GM19238 (cell line): Measurements from ENCODE around the gene UPK3BL2.
"Not testable (repeated sequence)": the region's sequence is repeated elsewhere in the genome, so short reads cannot be mapped to it uniquely, and the experiment has no call there.

ENCODE experiments used
- DNase-seq: peaks from one replicate; pipeline ENCODE4 v3.0.0; 2011; ENCODE audit warnings: low spot score; ENCODE audit not compliant: insufficient read length

The UPK3BL2 gene

DNA sequence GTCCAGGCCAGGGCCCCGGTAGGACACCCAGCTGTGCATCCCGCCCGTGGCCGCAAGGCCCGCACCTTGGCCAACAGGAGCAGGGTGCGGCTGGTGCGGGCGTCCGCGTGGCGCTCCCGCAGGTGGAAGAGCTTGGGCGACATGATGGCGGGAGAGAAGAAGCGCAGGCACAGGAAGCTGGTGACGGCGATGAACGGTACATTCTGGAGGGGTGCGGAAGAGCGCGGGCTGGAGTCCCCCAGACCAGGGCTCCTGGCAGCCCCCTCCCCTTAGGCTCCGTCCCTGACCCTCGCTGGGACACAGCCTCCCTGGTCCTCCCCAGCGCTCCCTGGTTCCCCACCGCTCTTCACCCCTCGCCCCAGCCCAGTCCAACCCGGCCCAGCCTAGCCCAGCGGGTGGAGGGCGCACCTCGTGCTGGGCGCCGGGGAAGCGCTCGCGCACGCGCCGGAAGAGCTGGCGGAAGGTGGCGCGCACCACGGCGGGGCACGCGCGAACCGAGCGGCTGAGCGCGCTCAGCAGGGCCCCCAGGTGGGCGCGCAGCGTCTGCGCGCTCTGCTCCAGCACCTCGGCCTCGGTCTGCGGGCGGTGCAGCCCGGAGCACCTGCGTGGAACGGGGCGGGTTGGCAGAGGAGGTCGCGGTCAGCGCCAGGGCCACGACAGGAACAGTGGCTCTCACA is 48.9 kb downstream of the UPK3BL2 start:
- DNase-seq: not testable (repeated sequence)

- DNase-seq: not testable (repeated sequence)
Observed at GRCh38 chr7:102494026-102494425, 49.5 kb downstream of the UPK3BL2 start.

DNA sequence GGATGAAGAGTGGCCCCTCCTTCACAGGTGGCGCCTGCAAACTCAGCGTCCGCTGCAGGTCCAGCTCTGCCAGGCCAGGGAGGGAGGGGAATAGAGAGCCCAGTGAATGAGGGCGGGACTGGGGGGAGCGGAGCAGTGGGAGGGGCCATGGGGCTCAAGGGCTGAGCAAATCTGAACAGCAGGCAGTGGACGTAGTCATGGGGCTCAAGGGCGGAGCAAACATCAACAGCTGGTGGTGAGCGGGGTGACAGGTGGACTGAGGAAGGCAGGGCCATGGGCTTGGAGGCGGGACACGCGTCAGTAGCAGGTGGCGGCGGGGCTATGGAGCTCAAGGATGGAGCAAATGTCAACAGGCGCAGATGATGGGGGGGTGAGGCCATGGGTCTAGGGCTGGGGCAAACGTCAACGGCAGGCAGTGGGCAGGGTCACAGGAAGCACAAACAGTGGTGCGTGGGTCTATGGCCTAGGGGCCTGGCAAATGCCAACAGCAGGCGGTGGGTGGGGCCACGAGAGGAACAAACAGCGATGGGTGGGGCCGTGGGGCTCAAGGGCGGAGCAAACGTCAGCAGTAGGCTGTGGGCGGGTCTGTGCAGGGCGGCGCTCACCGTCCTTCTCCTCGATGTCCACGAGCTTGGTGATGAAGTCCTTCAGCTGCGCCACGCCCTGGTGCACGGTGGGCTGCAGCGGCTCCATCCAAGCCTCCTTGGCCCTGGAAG is 50.1 kb downstream of the UPK3BL2 start:
- DNase-seq: not testable (repeated sequence)

- not testable (repeated sequence) for DNase-seq
Observed at GRCh38 chr7:102490529-102491075, 52.9 kb downstream of the UPK3BL2 start.
